HepG2 (cell line): ENCODE measurements around the gene TANC1. TPM values are rescaled to one million over a fixed set of nuclear protein-coding genes. Genes with fewer than 3 reads are reported as not detected.

Experiments
- ATAC-seq: fragments of 200-7000 bp; cut with Tn5 transposase; 3 replicates; pipeline ENCODE4 v1.9.1; 2020; ENCODE audit warnings: mild to moderate bottlenecking, moderate library complexity
- BruUV-seq: library from RNA; stranded (reverse); fragments of 400-500 nt; replicated peaks from 2 replicates; lab custom pipeline; 2021; lab: Mats Ljungman, UMichigan
- CTCF ChIA-PET: fragments of 300-600 bp; formaldehyde crosslinking; extraction: SDS; loops from one replicate; lab custom pipeline; 2021; ENCODE audit warnings: low total read pairs, inconsistent platforms, low intra/inter-chr PET ratio; lab: Yijun Ruan, JAX
- POLR2A ChIA-PET: fragments of 350-600 bp; sonication (Branson Sonifier 250); formaldehyde crosslinking; loops from one replicate; lab custom pipeline; 2020; ENCODE audit warnings: antibody characterized with exemption, inconsistent platforms; lab: Yijun Ruan, JAX
- DNase-seq: peaks from one replicate; pipeline ENCODE4 v3.0.0-alpha.2; 2015; ENCODE audit warnings: low spot score
- FAIRE-seq: peaks from 3 replicates; lab custom pipeline; 2011; peaks lifted over from hg19 to GRCh38; lab: Jason Lieb, UNC
- H2AFZ ChIP-seq: one replicate; pipeline ENCODE4 v1.6.1; 2011; ENCODE audit warnings: low read length, inconsistent platforms
- H3K27ac ChIP-seq: fragments of 300-600 bp; 3 replicates; pipeline ENCODE4 v1.8.0; 2011; ENCODE audit warnings: mixed run types, mild to moderate bottlenecking, mixed read lengths, low read length, inconsistent platforms; ENCODE audit not compliant: insufficient read depth; ENCODE audit errors: extremely low read length
- H3K27me3 ChIP-seq, 2 experiments: fragments of 200-600 bp in 1 of 2; 2 replicates in 1 of 2; 3 replicates in 1 of 2; pipeline versions ENCODE4 v1.6.0 to v1.8.0; 2011; ENCODE audit warnings: low read length in 2 of 2, mild to moderate bottlenecking in 2 of 2, moderate library complexity in 2 of 2, inconsistent platforms in 1 of 2; ENCODE audit not compliant: insufficient read depth in 2 of 2, control insufficient read depth in 1 of 2
- H3K36me3 ChIP-seq, 2 experiments: fragments of 200-600 bp in 1 of 2; replicated peaks in 1 of 2; 2 replicates in 1 of 2; 3 replicates in 1 of 2; pipeline versions ENCODE4 v1.5.1 to v1.8.0; 2011; ENCODE audit warnings: low read length in 2 of 2, inconsistent platforms in 1 of 2; ENCODE audit not compliant: insufficient read depth in 2 of 2, control insufficient read depth in 1 of 2
- H3K4me1 ChIP-seq: 2 replicates; pipeline ENCODE4 v1.5.1; 2012; ENCODE audit warnings: low read length, inconsistent platforms; ENCODE audit not compliant: insufficient read depth
- H3K4me2 ChIP-seq: 2 replicates; pipeline ENCODE4 v1.6.0; 2011; ENCODE audit warnings: low read depth, low read length, inconsistent platforms
- H3K4me3 ChIP-seq, 3 experiments: fragments of 200-600 bp in 1 of 3; sonication (generic), shearing (Covaris generic) in 1 of 3; replicated peaks in 1 of 3; 2 replicates each; pipeline ENCODE4 v1.5.1; 2011 to 2016; ENCODE audit warnings: low read length in 3 of 3, inconsistent platforms in 2 of 3, low read depth in 2 of 3, mild to moderate bottlenecking in 2 of 3, control low read depth in 1 of 3, mixed read lengths in 1 of 3; ENCODE audit not compliant: insufficient read depth in 1 of 3
- H3K79me2 ChIP-seq: one replicate; pipeline ENCODE4 v1.6.1; 2011; ENCODE audit warnings: low read length, inconsistent platforms; ENCODE audit not compliant: insufficient read depth
- H3K9ac ChIP-seq: 2 replicates; pipeline ENCODE4 v1.6.0; 2011; ENCODE audit warnings: mild to moderate bottlenecking, low read depth, low read length, inconsistent platforms; ENCODE audit not compliant: insufficient read depth
- H3K9me3 ChIP-seq: 2 replicates; pipeline ENCODE4 v1.5.1; 2012; ENCODE audit warnings: mild to moderate bottlenecking, low read length
- H4K20me1 ChIP-seq: 2 replicates; pipeline ENCODE4 v1.6.0; 2011; ENCODE audit warnings: inconsistent platforms, mild to moderate bottlenecking, low read length, moderate library complexity; ENCODE audit not compliant: insufficient read depth
- BCL3 ChIP-seq: sonication (generic); formaldehyde crosslinking; IDR thresholded peaks from 2 replicates; pipeline ENCODE4 v1.5.1; 2020; ENCODE audit warnings: mild to moderate bottlenecking, missing genetic modification reagents, moderate library complexity
- E2F5 ChIP-seq: sonication (generic); formaldehyde crosslinking; conservative IDR thresholded peaks from 2 replicates; pipeline ENCODE4 v1.4.0; 2020; ENCODE audit warnings: missing genetic modification reagents
- ELF3 ChIP-seq: IDR thresholded peaks from 2 replicates; pipeline ENCODE4 v1.6.1; 2016; ENCODE audit warnings: missing genetic modification reagents, missing compliant biosample characterization
- MED8 ChIP-seq: sonication (generic); formaldehyde crosslinking; IDR thresholded peaks from 2 replicates; pipeline ENCODE4 v1.8.1; 2023; ENCODE audit warnings: mild to moderate bottlenecking, missing genetic modification reagents; ENCODE audit not compliant: insufficient replicate concordance
- MLLT10 ChIP-seq: sonication (generic); formaldehyde crosslinking; IDR thresholded peaks from 2 replicates; pipeline ENCODE4 v1.4.0; 2020; ENCODE audit warnings: missing genetic modification reagents
- PHF21A ChIP-seq: sonication (generic); formaldehyde crosslinking; IDR thresholded peaks from 2 replicates; pipeline ENCODE4 v1.5.0; 2020; ENCODE audit warnings: mild to moderate bottlenecking, missing genetic modification reagents
- RBM22 ChIP-seq: fragments of 200-400 bp; formaldehyde crosslinking; optimal IDR thresholded peaks from 2 replicates; pipeline ENCODE3; 2017; ENCODE audit warnings: mild to moderate bottlenecking, low read length, moderate library complexity
- STAT5B ChIP-seq: sonication (generic); formaldehyde crosslinking; IDR thresholded peaks from 2 replicates; pipeline ENCODE4 v1.4.0; 2020; ENCODE audit warnings: missing genetic modification reagents
- TBX2 ChIP-seq: sonication (generic); formaldehyde crosslinking; IDR thresholded peaks from 2 replicates; pipeline ENCODE4 v1.5.0; 2020; ENCODE audit warnings: missing genetic modification reagents, mild to moderate bottlenecking, borderline replicate concordance
- YEATS2 ChIP-seq: sonication (generic); formaldehyde crosslinking; IDR thresholded peaks from 2 replicates; pipeline ENCODE4 v1.4.0; 2020; ENCODE audit warnings: missing genetic modification reagents, borderline replicate concordance
- ZFP41 ChIP-seq: sonication (generic); formaldehyde crosslinking; IDR thresholded peaks from 2 replicates; pipeline ENCODE4 v1.4.0; 2020; ENCODE audit warnings: mild to moderate bottlenecking, missing genetic modification reagents, borderline replicate concordance
- ZNF281 ChIP-seq: sonication (generic); formaldehyde crosslinking; IDR thresholded peaks from 2 replicates; pipeline ENCODE4 v1.4.0; 2020; ENCODE audit warnings: missing genetic modification reagents, borderline replicate concordance
- ZNF333 ChIP-seq: sonication (generic); formaldehyde crosslinking; IDR thresholded peaks from 2 replicates; pipeline ENCODE4 v1.4.0; 2020; ENCODE audit warnings: mild to moderate bottlenecking, missing genetic modification reagents, borderline replicate concordance
- ZNF567 ChIP-seq: sonication (generic); formaldehyde crosslinking; IDR thresholded peaks from 2 replicates; pipeline ENCODE4 v1.8.1; 2023; ENCODE audit warnings: mild to moderate bottlenecking, missing genetic modification reagents, borderline replicate concordance
- ZSCAN29 ChIP-seq: sonication (generic); formaldehyde crosslinking; conservative IDR thresholded peaks from 2 replicates; pipeline ENCODE4 v1.4.0; 2020; ENCODE audit warnings: mild to moderate bottlenecking, missing genetic modification reagents
- ZZZ3 ChIP-seq: sonication (generic); formaldehyde crosslinking; IDR thresholded peaks from 2 replicates; pipeline ENCODE4 v1.4.0; 2020; ENCODE audit warnings: missing genetic modification reagents, mild to moderate bottlenecking, borderline replicate concordance
- WGBS: methylation state at CpG from one replicate; pipeline ENCODE4 v1.1.6; 2017; ENCODE audit warnings: low lambda C conversion rate; 5-methylcytosine and 5-hydroxymethylcytosine counted together
- in situ Hi-C: cut with HindIII; loops from 2 replicates; pipeline ENCODE4 v1.10.0; 2017; ENCODE audit warnings: low pct_unique_long_range_greater_than_20kb; ENCODE audit not compliant: extremely low pct_ligation_motif_present
- intact Hi-C: fragments of 100-400 bp; cut with micrococcal nuclease; formaldehyde crosslinking; loops from one replicate; pipeline ENCODE4 v1.10.0; 2022; ENCODE audit not compliant: unreplicated experiment
- polyA plus RNA-seq, 8 experiments: library from polyadenylated mRNA; depleted of rRNA in 3 of 8; stranded (reverse) in 7 of 8; unstranded in 1 of 8; fragments of >200 nt; fragmentation: Illumina TruSeq in 4 of 8; extraction: Trizol in 4 of 8; gene quantifications; 2 replicates each; pipeline versions ENCODE4 v1.2.1 to v1.2.3, GENCODE V29; 2011 to 2016; ENCODE audit warnings: low read depth in 4 of 8, missing spikeins in 1 of 8, mixed read lengths in 1 of 8; ENCODE audit not compliant: insufficient read depth in 1 of 8
- total RNA-seq, 5 experiments: library from RNA; depleted of rRNA; stranded (reverse); fragments of >200 nt; fragmentation: Illumina TruSeq; extraction: Trizol; gene quantifications; 2 replicates each; pipeline ENCODE4 v1.2.3, GENCODE V29; 2016; ENCODE audit warnings: low read depth in 1 of 5

Gene TANC1
- total and polyA plus RNA-seq, 2 of the 13 experiments (the other 11 are each of a cell fraction or from before 2014, with no cell fraction given), result 2.3 to 5.6 TPM

- ChIA-PET POLR2A (no interaction called here), CTCF (no interaction called here)
- Histone ChIP-seq H3K9ac (no peak overlapping the region), H2AFZ (no peak overlapping the region), H3K9me3 (no peaks in the 10 kb centered on the region), H4K20me1 (no peaks in the 10 kb centered on the region), H3K79me2 (no peaks in the 10 kb centered on the region), H3K36me3 (0 out of 5 replicates have a peak, but pooled peaks cover 0 to 2% of the 10 kb centered on the region in 2 experiments), H3K4me3 (no peak overlapping the region), H3K4me1 (no peaks in the 10 kb centered on the region), H3K4me2 (no peak overlapping the region), H3K27ac (no peak overlapping the region)
- intact Hi-C loops, result no loop called here
- no TSS peak for BruUV-seq
- ATAC-seq (no peak), FAIRE-seq (no peak)
- in situ Hi-C loops, result no loop called here
- WGBS, result 54% methylated on average over 5 of the region's 5 CpGs
- TF ChIP-seq PHF21A (CRISPR knock-in tag) (no peak), ZNF333 (no peak), ZZZ3 (no peak), YEATS2 (CRISPR knock-in tag) (no peak), ZFP41 (CRISPR knock-in tag) (no peak), RBM22 (no peak), BCL3 (no peak), ELF3 (CRISPR knock-in tag) (no peak), E2F5 (CRISPR knock-in tag) (no peak), ZSCAN29 (no peak), ZNF281 (no peak), ZNF567 (CRISPR knock-in tag) (no peak), MLLT10 (CRISPR knock-in tag) (no peak), TBX2 (no peak), MED8 (CRISPR knock-in tag) (no peak), STAT5B (CRISPR knock-in tag) (no peak)
- TF ChIP-seq, all 625 proteins: peak for 0
- H3K27me3 ChIP-seq, result no peaks in the 10 kb centered on the region
- no peak for DNase-seq
Measured at GRCh38 chr2:159151198-159152127, 183.0 kb downstream of the TANC1 start.
